GM20000 (cell line): Measurements from ENCODE around the gene NLGN2.

ENCODE experiments used
- DNase-seq: peaks from one replicate; pipeline ENCODE4 v3.0.0; 2012; ENCODE audit warnings: low spot score
- TF ChIP-seq, protein P1 (sequence below): IDR thresholded peaks from 2 replicates; pipeline ENCODE4 v1.5.1; 2012; ENCODE audit warnings: mild to moderate bottlenecking, control low read depth; ENCODE audit errors: extremely low read depth, missing control alignments

Gene NLGN2

DNA sequence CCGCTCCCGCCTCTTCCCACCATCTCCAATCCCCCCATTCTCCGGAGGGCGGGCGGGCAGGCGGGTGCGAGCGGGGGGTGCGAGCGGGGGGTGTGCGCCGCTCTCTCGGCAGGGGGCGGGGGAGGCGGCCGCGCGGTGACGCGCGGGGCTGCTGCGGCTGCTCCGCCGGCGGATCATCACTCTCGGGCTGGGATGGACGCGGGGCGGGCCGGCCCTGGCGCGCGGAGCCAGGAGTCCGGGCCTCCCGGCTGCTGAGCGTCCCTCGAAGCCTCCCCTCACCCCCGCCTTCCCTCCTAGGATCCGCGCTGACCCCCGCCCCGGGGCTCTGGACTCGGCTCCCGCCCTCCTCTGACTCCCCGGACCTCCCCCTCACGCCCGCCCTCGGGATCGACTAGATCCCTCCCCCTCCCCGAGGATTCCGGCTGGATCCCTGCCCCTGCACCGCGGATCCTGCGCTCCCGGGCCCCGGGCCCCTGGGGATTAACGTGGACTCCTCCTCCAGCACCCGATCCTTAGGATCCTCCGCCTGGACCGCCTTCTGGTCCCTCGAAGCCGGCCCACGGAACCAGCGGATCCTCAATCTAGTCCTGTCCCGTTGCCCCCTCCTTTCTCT, 2.8 kb upstream of the NLGN2 start:
- TF ChIP-seq, protein P1, sequence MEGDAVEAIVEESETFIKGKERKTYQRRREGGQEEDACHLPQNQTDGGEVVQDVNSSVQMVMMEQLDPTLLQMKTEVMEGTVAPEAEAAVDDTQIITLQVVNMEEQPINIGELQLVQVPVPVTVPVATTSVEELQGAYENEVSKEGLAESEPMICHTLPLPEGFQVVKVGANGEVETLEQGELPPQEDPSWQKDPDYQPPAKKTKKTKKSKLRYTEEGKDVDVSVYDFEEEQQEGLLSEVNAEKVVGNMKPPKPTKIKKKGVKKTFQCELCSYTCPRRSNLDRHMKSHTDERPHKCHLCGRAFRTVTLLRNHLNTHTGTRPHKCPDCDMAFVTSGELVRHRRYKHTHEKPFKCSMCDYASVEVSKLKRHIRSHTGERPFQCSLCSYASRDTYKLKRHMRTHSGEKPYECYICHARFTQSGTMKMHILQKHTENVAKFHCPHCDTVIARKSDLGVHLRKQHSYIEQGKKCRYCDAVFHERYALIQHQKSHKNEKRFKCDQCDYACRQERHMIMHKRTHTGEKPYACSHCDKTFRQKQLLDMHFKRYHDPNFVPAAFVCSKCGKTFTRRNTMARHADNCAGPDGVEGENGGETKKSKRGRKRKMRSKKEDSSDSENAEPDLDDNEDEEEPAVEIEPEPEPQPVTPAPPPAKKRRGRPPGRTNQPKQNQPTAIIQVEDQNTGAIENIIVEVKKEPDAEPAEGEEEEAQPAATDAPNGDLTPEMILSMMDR, result no peak
- DNase-seq, result no peak

DNA sequence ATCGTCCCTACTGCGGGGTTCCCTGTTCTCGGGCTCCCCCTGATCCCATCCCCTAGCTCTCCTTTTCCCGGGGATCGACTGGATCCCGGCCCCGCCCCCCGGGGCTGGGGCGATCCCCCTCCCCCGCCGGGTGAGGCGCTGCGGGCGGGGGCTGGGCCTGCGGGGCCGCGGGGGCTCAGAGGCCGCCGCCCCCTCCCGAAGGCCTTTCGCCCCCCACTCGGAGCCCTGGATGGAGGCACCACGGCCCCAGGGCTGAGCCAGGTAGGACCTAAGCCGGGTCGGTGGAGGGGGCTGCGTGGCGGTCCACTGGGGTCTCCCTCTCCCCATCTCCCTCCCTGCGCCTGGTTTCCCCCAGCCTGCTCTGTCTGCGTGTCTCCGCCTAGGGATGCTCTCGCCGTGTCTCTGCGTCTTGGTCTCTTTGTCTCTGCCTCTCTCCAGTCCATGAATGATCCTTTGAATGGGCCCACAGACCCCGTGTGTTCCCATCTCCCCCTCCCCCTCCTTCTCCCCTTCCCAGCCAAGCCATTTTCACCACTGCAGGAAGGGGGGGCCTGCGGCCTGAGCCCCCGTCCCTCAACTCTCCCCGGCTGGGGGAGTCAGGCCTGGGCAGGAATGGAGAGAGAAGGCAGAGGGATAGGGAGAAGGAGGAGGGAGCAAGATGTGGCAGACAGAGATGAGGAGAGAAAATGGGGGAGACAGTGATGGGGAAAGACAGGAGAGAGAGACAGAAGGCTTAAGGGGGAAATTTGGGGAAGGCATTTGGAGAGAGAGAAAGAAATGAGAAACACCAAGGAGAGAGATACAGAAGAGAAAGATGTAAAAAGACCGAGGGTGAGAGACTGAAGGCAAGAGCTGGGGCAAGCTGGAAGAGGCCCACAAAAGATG, 2.1 kb upstream of the NLGN2 start:
- TF ChIP-seq, protein P1, result no peak
- no peak for DNase-seq

DNA sequence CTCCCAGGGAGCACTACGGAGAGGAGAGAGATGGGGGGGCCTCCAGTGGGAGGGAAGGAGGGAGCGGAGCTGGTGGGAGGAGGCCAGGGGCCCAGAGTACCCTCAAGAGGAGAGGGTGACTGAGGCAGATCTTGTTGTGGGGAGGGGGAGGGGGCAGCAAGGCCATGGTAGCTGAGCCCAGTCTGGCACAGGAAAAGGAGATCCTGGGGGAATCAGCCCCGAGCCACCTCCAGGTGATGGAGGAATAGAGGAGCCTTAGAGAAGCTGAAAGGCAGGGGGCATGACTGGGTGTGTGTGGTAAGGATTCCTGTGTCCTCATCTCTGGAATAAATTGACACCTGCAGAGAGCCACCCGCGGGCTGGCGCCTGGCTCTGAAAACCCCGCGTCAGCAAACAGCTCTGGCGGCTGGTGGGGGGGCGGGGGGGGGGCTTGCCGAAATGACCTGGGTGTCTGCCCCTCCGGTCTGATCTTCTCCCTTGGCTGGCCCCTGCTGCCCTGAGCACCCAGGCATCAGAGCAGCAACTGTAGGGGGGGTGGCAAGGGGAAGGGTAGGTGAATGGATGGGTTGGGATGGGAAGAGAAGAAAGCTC, 1.3 kb upstream of the NLGN2 start:
- TF ChIP-seq, protein P1, result no peak
- no peak for DNase-seq

DNA sequence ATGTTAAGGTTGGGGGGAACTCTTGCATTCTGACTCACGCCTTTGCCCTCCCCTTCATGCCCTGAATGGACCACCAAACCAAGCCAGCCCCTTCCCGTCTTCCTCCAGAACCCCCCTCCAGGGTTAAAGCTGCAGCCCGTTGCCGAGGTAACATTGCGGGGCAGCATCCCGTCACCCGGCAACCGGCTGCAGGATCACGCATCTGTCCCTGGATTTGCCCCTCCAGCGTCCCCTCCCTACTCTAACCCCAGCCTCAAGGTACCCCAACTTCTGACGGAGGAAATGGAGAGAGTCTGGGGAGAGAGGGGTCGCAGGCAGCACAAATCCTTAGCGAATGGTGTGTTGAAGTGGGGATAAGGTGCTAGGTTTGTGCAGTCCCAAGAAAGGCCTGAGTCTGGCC, 563 bp upstream of the NLGN2 start:
- TF ChIP-seq, protein P1, result no peak
- DNase-seq, result no peak

DNA sequence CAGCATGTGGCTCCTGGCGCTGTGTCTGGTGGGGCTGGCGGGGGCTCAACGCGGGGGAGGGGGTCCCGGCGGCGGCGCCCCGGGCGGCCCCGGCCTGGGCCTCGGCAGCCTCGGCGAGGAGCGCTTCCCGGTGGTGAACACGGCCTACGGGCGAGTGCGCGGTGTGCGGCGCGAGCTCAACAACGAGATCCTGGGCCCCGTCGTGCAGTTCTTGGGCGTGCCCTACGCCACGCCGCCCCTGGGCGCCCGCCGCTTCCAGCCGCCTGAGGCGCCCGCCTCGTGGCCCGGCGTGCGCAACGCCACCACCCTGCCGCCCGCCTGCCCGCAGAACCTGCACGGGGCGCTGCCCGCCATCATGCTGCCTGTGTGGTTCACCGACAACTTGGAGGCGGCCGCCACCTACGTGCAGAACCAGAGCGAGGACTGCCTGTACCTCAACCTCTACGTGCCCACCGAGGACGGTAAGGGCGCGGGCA, 645 bp downstream of the NLGN2 start:
- no peak for DNase-seq
- TF ChIP-seq, protein P1, result no peak

DNA sequence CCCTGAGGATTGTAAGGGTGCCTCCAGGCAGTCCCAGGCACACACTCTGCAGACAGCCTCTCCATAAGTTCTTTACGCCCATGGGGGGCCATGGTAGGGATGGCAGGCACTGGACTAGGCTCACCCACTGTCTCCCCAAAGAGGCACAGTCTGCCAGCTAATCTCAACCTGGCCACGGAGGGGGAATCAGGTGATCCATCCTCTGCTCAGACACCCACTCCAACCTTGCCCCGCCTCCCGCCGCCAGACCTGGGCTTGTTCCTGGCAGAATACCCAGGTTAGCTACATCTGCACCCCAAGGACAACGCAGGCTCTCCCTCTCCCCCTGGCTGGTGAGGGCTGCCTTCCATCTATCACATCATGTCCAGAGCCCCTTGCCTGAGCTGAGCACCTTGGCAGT, 1.2 kb downstream of the NLGN2 start:
- TF ChIP-seq, protein P1, result no peak
- DNase-seq, result no peak

DNA sequence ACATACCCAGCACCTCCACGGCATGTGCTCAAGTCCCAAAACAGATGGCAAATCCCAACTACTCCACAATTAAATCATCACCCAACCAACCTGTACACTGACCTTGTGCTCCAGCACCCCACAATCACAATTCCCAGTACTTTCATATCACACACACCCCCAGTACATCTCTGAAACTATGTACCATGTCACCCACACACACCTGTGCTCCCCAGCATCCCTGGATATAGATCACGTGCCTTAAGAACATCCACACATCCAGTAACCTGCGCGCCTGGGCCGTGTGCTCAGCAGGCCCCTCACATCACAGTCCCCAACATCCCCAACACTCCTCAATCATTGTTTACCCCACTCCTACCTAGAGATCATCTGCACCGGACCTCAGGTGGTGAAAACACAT, 2.1 kb downstream of the NLGN2 start:
- DNase-seq, result no peak
- TF ChIP-seq, protein P1, result no peak
